ENCODE results near the gene CERS6.

The CERS6 gene

GRCh38 chr2:168626647-168627046, 170.6 kb downstream of the CERS6 start:
- H3K27ac ChIP-seq (ENCODE audit: extremely low read depth, low read depth, low read length): no peak overlapping the region

GRCh38 chr2:168632709-168633121, 176.6 kb downstream of the CERS6 start:
- Histone ChIP-seq H3K36me3 (ENCODE audit: control insufficient read depth in 2 of 2, insufficient read depth in 1 of 2, low read length in 2 of 2) (no peaks in the 10 kb centered on the region), H3K4me1 (ENCODE audit: control insufficient read depth, insufficient read depth, low read length) (peaks cover 2% of the 10 kb centered on the region; the same call in 1 of the 2 replicates), H3K4me3 (ENCODE audit: low read depth, low read length) (no peak overlapping the region), H3K27ac (ENCODE audit: extremely low read depth, low read depth, low read length) (no peak overlapping the region), H3K9me3 (ENCODE audit: control insufficient read depth, insufficient read depth, low read depth, low read length) (no peaks in the 10 kb centered on the region)
- CTCF ChIA-PET: interaction anchor here (0.7 kb wide), 1 partner anchor 344 kb away, joined by 3 read pairs; no protein-coding TSS in a partner anchor
- no peak for TF ChIP-seq ZNF560 (tag by site-specific recombination; IDR thresholded peaks at IDR 0.05; ENCODE audit: borderline replicate concordance)
- no peak for TF ChIP-seq ZNF473 (tag by site-specific recombination; IDR thresholded peaks at IDR 0.05)
- no peak for TF ChIP-seq ZBTB8A (tag by site-specific recombination; IDR thresholded peaks at IDR 0.05)
- TF ChIP-seq EGR2 (tag by site-specific recombination; IDR thresholded peaks at IDR 0.05; ENCODE audit: low read depth): no peak
- no peak for TF ChIP-seq GLI2 (tag by site-specific recombination; IDR thresholded peaks at IDR 0.05; ENCODE audit: borderline replicate concordance, low read depth)
- no peak for TF ChIP-seq ZNF707 (tag by site-specific recombination; IDR thresholded peaks at IDR 0.05)
- TF ChIP-seq, protein P1, sequence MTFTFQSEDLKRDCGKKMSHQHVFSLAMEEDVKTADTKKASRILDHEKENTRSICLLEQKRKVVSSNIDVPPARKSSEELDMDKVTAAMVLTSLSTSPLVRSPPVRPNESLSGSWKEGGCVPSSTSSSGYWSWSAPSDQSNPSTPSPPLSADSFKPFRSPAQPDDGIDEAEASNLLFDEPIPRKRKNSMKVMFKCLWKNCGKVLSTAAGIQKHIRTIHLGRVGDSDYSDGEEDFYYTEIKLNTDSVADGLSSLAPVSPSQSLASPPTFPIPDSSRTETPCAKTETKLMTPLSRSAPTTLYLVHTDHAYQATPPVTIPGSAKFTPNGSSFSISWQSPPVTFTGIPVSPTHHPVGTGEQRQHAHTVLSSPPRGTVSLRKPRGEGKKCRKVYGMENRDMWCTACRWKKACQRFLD (tag by site-specific recombination; IDR thresholded peaks at IDR 0.05): no peak
- no peak for TF ChIP-seq HOXA7 (CRISPR knock-in tag; IDR thresholded peaks at IDR 0.05; ENCODE audit: borderline replicate concordance)
- no peak for TF ChIP-seq ZNF214 (tag by site-specific recombination; IDR thresholded peaks at IDR 0.05; ENCODE audit: borderline replicate concordance)
- no peak for TF ChIP-seq ZNF791 (tag by site-specific recombination; IDR thresholded peaks at IDR 0.05)
- TF ChIP-seq ZNF223 (tag by site-specific recombination; IDR thresholded peaks at IDR 0.05): no peak
- no peak for TF ChIP-seq ZNF488 (tag by site-specific recombination; IDR thresholded peaks at IDR 0.05)
- TF ChIP-seq ZNF513 (tag by site-specific recombination; IDR thresholded peaks at IDR 0.05): no peak
- no peak for TF ChIP-seq ZNF112 (tag by site-specific recombination; IDR thresholded peaks at IDR 0.05)
- TF ChIP-seq, protein P2, sequence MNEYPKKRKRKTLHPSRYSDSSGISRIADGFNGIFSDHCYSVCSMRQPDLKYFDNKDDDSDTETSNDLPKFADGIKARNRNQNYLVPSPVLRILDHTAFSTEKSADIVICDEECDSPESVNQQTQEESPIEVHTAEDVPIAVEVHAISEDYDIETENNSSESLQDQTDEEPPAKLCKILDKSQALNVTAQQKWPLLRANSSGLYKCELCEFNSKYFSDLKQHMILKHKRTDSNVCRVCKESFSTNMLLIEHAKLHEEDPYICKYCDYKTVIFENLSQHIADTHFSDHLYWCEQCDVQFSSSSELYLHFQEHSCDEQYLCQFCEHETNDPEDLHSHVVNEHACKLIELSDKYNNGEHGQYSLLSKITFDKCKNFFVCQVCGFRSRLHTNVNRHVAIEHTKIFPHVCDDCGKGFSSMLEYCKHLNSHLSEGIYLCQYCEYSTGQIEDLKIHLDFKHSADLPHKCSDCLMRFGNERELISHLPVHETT (tag by site-specific recombination; IDR thresholded peaks at IDR 0.05): no peak
- no peak for TF ChIP-seq ZNF561 (tag by site-specific recombination; IDR thresholded peaks at IDR 0.05; ENCODE audit: borderline replicate concordance)
- TF ChIP-seq GFI1B (tag by site-specific recombination; IDR thresholded peaks at IDR 0.05): no peak
- TF ChIP-seq ZNF777 (tag by site-specific recombination; IDR thresholded peaks at IDR 0.05; ENCODE audit: borderline replicate concordance): no peak
- no peak for TF ChIP-seq ZFP41 (tag by site-specific recombination; IDR thresholded peaks at IDR 0.05; ENCODE audit: borderline replicate concordance)
- POLR2A ChIA-PET: no interaction called here

More at GRCh38 chr2:168626647-168627046, 170.6 kb downstream of the CERS6 start:
- H3K9me3 ChIP-seq (ENCODE audit: control insufficient read depth, insufficient read depth, low read depth, low read length): no peaks in the 10 kb centered on the region
- no peak overlapping the region for H3K4me3 ChIP-seq (ENCODE audit: low read depth, low read length)
- CTCF ChIA-PET: no interaction called here
- H3K36me3 ChIP-seq (ENCODE audit: control insufficient read depth in 2 of 2, insufficient read depth in 1 of 2, low read length in 2 of 2): no peaks in the 10 kb centered on the region
- peaks cover 4% of the 10 kb centered on the region for H3K4me1 ChIP-seq (ENCODE audit: control insufficient read depth, insufficient read depth, low read length)
- no peak for TF ChIP-seq KLF1 (tag by site-specific recombination; IDR thresholded peaks at IDR 0.05)
- TF ChIP-seq ZNF473 (tag by site-specific recombination; IDR thresholded peaks at IDR 0.05): no peak
- TF ChIP-seq ZNF48 (tag by site-specific recombination; IDR thresholded peaks at IDR 0.05): no peak
- TF ChIP-seq SP2 (tag by site-specific recombination; IDR thresholded peaks at IDR 0.05): no peak
- no peak for TF ChIP-seq ZNF248 (tag by site-specific recombination; IDR thresholded peaks at IDR 0.05)
- TF ChIP-seq ZSCAN23 (tag by site-specific recombination; IDR thresholded peaks at IDR 0.05): no peak
- TF ChIP-seq WT1 (tag by site-specific recombination; IDR thresholded peaks at IDR 0.05): no peak
- no peak for TF ChIP-seq ZNF623 (tag by site-specific recombination; IDR thresholded peaks at IDR 0.05)
- TF ChIP-seq, protein P3, sequence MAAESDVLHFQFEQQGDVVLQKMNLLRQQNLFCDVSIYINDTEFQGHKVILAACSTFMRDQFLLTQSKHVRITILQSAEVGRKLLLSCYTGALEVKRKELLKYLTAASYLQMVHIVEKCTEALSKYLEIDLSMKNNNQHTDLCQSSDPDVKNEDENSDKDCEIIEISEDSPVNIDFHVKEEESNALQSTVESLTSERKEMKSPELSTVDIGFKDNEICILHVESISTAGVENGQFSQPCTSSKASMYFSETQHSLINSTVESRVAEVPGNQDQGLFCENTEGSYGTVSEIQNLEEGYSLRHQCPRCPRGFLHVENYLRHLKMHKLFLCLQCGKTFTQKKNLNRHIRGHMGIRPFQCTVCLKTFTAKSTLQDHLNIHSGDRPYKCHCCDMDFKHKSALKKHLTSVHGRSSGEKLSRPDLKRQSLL (tag by site-specific recombination; IDR thresholded peaks at IDR 0.05): no peak
- no peak for TF ChIP-seq ZNF18 (tag by site-specific recombination; IDR thresholded peaks at IDR 0.05)
- POLR2A ChIA-PET: no interaction called here
